K562 (cell line): ENCODE data around the gene HPCA. TPM values are rescaled to one million over a fixed set of nuclear protein-coding genes. Genes with fewer than 3 reads are reported as not detected.
A peak's percentile ranks its signal among the peaks of the same experiment; 100 is the strongest.

Source experiments
- CBFA2T3 ChIP-seq: fragments of 450-650 bp; IDR thresholded peaks from 2 replicates; pipeline ENCODE4 v1.6.1; 2017
- CBFB ChIP-seq: sonication (generic); formaldehyde crosslinking; IDR thresholded peaks from 2 replicates; pipeline ENCODE4 v1.4.0; 2020; ENCODE audit warnings: mild to moderate bottlenecking, missing genetic modification reagents
- EZH2 ChIP-seq: IDR thresholded peaks from 2 replicates; pipeline ENCODE4 v1.6.1; 2012; ENCODE audit warnings: low read depth, mild to moderate bottlenecking, inconsistent platforms, low read length, borderline replicate concordance
- GTF2E2 ChIP-seq: fragments of 200-800 bp; sonication (Bioruptor generic); IDR thresholded peaks from 2 replicates; pipeline ENCODE4 v1.6.1; 2016; ENCODE audit warnings: missing genetic modification characterization, missing compliant biosample characterization
- HDAC8 ChIP-seq: fragments of 450-650 bp; IDR thresholded peaks from 2 replicates; pipeline ENCODE4 v1.6.1; 2016; ENCODE audit warnings: mild to moderate bottlenecking, missing genetic modification characterization, moderate library complexity, missing compliant biosample characterization
- HLTF ChIP-seq: fragments of 450-650 bp; IDR thresholded peaks from 2 replicates; pipeline ENCODE4 v1.6.1; 2016
- HNRNPLL ChIP-seq: fragments of 200-400 bp; formaldehyde crosslinking; IDR thresholded peaks from 2 replicates; pipeline ENCODE4 v1.6.1; 2017; ENCODE audit warnings: low read length, low read depth, mild to moderate bottlenecking; ENCODE audit not compliant: poor library complexity, severe bottlenecking
- KLF10 ChIP-seq: fragments of 250-450 bp; sonication (Bioruptor Pico); IDR thresholded peaks from 2 replicates; pipeline ENCODE4 v1.6.1; 2021; ENCODE audit warnings: matching md5 sums
- MAZ ChIP-seq, 2 experiments: fragments of 450-650 bp in 1 of 2; sonication (generic) in 1 of 2; formaldehyde crosslinking; IDR thresholded peaks in 1 of 2; conservative IDR thresholded peaks in 1 of 2; 2 replicates each; pipeline versions ENCODE4 v1.4.0 to v1.5.0; 2020; ENCODE audit warnings: mild to moderate bottlenecking in 1 of 2, missing genetic modification reagents in 1 of 2
- MCM5 ChIP-seq: fragments of 450-650 bp; IDR thresholded peaks from 2 replicates; pipeline ENCODE4 v1.6.1; 2016; ENCODE audit warnings: low read depth
- MTA1 ChIP-seq: fragments of 450-650 bp; IDR thresholded peaks from 2 replicates; pipeline ENCODE4 v1.6.1; 2017; ENCODE audit warnings: borderline replicate concordance
- MTA2 ChIP-seq: fragments of 450-650 bp; IDR thresholded peaks from 2 replicates; pipeline ENCODE4 v1.6.1; 2016; ENCODE audit warnings: low read depth
- NCOA6 ChIP-seq: fragments of 450-650 bp; IDR thresholded peaks from 2 replicates; pipeline ENCODE4 v1.6.1; 2017; ENCODE audit warnings: mild to moderate bottlenecking
- NFIC ChIP-seq: fragments of 450-650 bp; IDR thresholded peaks from 2 replicates; pipeline ENCODE4 v1.6.1; 2017; ENCODE audit warnings: mild to moderate bottlenecking, inconsistent platforms
- SMAD2 ChIP-seq: fragments of 150-350 bp; IDR thresholded peaks from 2 replicates; pipeline ENCODE4 v1.6.1; 2014; ENCODE audit warnings: low read depth, mild to moderate bottlenecking, low read length
- TRIM28 ChIP-seq: fragments of 450-650 bp; IDR thresholded peaks from 2 replicates; pipeline ENCODE4 v1.6.1; 2017
- ZNF780A ChIP-seq: fragments of 250-450 bp; sonication (Bioruptor Pico); IDR thresholded peaks from 2 replicates; pipeline ENCODE4 v1.5.0; 2021; ENCODE audit warnings: mild to moderate bottlenecking
- polyA plus RNA-seq, 8 experiments: library from polyadenylated mRNA; depleted of rRNA in 4 of 8; stranded (reverse) in 5 of 8; unstranded in 3 of 8; fragments of >200 nt; fragmentation: Nextera tagmentation in 2 of 8; fragmentation: Illumina TruSeq in 1 of 8; extraction: Ambion mirVana in 2 of 8; extraction: Trizol in 1 of 8; gene quantifications; 2 replicates each; pipeline versions ENCODE4 v1.2.1 to v1.2.3, GENCODE V29; 2011 to 2014; ENCODE audit warnings: inconsistent platforms in 1 of 8, missing spikeins in 1 of 8
- total RNA-seq, 7 experiments: library from RNA; depleted of rRNA in 6 of 7; stranded (reverse); fragments of >200 nt in 6 of 7; fragmentation: Illumina TruSeq in 2 of 7; extraction: Trizol in 2 of 7; gene quantifications; 2 replicates each; pipeline versions ENCODE4 v1.2.1 to v1.2.3, GENCODE V29; 2011 to 2021; ENCODE audit warnings: low replicate concordance in 1 of 7
- TF ChIP-seq, protein P1 (sequence below): fragments of 250-450 bp; sonication (Bioruptor Pico); IDR thresholded peaks from 2 replicates; pipeline ENCODE4 v1.8.0; 2021; ENCODE audit warnings: moderate library complexity, mild to moderate bottlenecking, inconsistent platforms
- TF ChIP-seq, protein P2 (sequence below), 2 experiments: fragments of 450-650 bp; formaldehyde crosslinking in 1 of 2; IDR thresholded peaks; 2 replicates each; pipeline versions ENCODE4 v1.4.0 to v1.6.1; 2014 to 2020; ENCODE audit warnings: mild to moderate bottlenecking in 2 of 2, borderline replicate concordance in 1 of 2, low read depth in 1 of 2
- TF ChIP-seq, protein P3 (sequence below): fragments of 250-450 bp; sonication (Bioruptor Pico); IDR thresholded peaks from 2 replicates; pipeline ENCODE4 v1.8.0; 2022; ENCODE audit warnings: moderate library complexity, mild to moderate bottlenecking, inconsistent platforms

The HPCA gene
- total and polyA plus RNA-seq, 9 of the 15 experiments (the other 6 are each of a cell fraction or from before 2014, with no cell fraction given) = not detected

DNA sequence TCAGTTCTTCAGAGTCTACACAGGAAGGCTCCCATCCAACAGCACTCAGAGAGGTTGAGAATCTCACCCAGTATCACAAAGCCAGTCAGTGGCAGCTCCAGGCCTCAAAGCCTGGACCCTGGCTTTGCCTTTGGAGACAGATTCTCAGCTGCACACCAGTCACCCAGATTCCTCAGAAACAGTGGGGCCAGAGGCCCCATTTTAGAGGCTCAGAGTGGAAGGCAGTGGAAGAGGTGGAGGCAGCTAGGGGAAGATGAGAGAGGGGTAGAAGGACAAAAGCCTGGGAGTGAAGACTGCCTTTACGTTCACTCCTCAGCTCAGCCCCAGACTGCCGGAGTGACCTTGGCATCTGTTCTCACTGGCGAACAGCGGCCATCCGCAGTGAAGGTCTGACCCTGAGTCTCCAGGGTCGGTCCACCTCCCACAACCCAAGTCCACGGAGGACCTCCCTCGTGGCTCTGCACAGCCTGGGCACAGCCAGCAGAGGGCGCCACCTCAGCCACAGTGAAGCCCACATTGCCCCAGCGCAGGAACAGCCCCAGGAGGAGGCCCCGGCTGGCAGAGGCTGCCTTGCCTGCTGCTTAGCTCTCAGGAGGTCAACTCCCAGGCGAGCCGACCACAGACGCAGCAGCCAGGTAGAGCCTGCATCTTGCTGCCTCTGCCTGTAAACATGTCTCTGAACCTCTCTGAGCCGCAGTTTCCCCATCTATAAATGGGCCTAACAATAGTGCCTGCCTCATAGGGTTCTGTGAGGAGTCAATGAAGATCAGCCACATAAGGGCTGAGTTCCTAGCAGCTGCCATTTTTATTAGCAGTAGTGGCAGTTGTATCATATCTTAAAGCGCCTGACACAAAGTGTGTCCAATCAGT is 9.7 kb upstream of the HPCA start (continued):
- TF ChIP-seq HNRNPLL = no peak
- no peak for TF ChIP-seq MCM5
- TF ChIP-seq KLF10 (CRISPR knock-in tag) = no peak
- peak; percentile 22 to 52; a peak in 2 of 4 replicates for TF ChIP-seq MAZ (CRISPR knock-in tag; conservative IDR thresholded peaks at IDR 0.05 in 1 of 2, IDR thresholded peaks at IDR 0.05 in 1 of 2)
- TF ChIP-seq, protein P1, sequence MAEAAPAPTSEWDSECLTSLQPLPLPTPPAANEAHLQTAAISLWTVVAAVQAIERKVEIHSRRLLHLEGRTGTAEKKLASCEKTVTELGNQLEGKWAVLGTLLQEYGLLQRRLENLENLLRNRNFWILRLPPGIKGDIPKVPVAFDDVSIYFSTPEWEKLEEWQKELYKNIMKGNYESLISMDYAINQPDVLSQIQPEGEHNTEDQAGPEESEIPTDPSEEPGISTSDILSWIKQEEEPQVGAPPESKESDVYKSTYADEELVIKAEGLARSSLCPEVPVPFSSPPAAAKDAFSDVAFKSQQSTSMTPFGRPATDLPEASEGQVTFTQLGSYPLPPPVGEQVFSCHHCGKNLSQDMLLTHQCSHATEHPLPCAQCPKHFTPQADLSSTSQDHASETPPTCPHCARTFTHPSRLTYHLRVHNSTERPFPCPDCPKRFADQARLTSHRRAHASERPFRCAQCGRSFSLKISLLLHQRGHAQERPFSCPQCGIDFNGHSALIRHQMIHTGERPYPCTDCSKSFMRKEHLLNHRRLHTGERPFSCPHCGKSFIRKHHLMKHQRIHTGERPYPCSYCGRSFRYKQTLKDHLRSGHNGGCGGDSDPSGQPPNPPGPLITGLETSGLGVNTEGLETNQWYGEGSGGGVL (CRISPR knock-in tag) = no peak
- TF ChIP-seq SMAD2 = no peak
- no peak for TF ChIP-seq HDAC8 (tag)
- TF ChIP-seq CBFB (CRISPR knock-in tag) = no peak
- TF ChIP-seq, protein P2, sequence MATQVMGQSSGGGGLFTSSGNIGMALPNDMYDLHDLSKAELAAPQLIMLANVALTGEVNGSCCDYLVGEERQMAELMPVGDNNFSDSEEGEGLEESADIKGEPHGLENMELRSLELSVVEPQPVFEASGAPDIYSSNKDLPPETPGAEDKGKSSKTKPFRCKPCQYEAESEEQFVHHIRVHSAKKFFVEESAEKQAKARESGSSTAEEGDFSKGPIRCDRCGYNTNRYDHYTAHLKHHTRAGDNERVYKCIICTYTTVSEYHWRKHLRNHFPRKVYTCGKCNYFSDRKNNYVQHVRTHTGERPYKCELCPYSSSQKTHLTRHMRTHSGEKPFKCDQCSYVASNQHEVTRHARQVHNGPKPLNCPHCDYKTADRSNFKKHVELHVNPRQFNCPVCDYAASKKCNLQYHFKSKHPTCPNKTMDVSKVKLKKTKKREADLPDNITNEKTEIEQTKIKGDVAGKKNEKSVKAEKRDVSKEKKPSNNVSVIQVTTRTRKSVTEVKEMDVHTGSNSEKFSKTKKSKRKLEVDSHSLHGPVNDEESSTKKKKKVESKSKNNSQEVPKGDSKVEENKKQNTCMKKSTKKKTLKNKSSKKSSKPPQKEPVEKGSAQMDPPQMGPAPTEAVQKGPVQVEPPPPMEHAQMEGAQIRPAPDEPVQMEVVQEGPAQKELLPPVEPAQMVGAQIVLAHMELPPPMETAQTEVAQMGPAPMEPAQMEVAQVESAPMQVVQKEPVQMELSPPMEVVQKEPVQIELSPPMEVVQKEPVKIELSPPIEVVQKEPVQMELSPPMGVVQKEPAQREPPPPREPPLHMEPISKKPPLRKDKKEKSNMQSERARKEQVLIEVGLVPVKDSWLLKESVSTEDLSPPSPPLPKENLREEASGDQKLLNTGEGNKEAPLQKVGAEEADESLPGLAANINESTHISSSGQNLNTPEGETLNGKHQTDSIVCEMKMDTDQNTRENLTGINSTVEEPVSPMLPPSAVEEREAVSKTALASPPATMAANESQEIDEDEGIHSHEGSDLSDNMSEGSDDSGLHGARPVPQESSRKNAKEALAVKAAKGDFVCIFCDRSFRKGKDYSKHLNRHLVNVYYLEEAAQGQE (IDR thresholded peaks at IDR 0.05; ENCODE audit: borderline replicate concordance) = peak; percentile 80
- TF ChIP-seq, protein P2 (CRISPR knock-in tag; IDR thresholded peaks at IDR 0.05; ENCODE audit: low read depth) = no peak
- no peak for TF ChIP-seq TRIM28
- TF ChIP-seq EZH2 = no peak
- no peak for TF ChIP-seq ZNF780A (CRISPR knock-in tag)
- TF ChIP-seq CBFA2T3 = no peak
- no peak for TF ChIP-seq NCOA6
- TF ChIP-seq HLTF = no peak
- no peak for TF ChIP-seq MTA2
- TF ChIP-seq, protein P3, sequence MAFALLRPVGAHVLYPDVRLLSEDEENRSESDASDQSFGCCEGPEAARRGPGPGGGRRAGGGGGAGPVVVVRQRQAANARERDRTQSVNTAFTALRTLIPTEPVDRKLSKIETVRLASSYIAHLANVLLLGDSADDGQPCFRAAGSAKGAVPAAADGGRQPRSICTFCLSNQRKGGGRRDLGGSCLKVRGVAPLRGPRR (CRISPR knock-in tag) = no peak
- no peak for TF ChIP-seq MTA1
- TF ChIP-seq NFIC = no peak
- TF ChIP-seq GTF2E2 = no peak
